DND-41 (cell line): Measurements from ENCODE around the gene LRRC4.

Experiments used
- EZH2 ChIP-seq: IDR thresholded peaks from 3 replicates; pipeline ENCODE4 v1.6.1; 2012; ENCODE audit warnings: borderline replicate concordance, low read depth, mild to moderate bottlenecking, moderate library complexity, low read length, inconsistent platforms; ENCODE audit not compliant: severe bottlenecking
- TF ChIP-seq, protein P1 (sequence below): IDR thresholded peaks from 2 replicates; pipeline ENCODE4 v1.5.1; 2012; ENCODE audit warnings: borderline replicate concordance, low read length, moderate library complexity, mild to moderate bottlenecking; ENCODE audit not compliant: poor library complexity, severe bottlenecking; ENCODE audit errors: extremely low read depth

DNA sequence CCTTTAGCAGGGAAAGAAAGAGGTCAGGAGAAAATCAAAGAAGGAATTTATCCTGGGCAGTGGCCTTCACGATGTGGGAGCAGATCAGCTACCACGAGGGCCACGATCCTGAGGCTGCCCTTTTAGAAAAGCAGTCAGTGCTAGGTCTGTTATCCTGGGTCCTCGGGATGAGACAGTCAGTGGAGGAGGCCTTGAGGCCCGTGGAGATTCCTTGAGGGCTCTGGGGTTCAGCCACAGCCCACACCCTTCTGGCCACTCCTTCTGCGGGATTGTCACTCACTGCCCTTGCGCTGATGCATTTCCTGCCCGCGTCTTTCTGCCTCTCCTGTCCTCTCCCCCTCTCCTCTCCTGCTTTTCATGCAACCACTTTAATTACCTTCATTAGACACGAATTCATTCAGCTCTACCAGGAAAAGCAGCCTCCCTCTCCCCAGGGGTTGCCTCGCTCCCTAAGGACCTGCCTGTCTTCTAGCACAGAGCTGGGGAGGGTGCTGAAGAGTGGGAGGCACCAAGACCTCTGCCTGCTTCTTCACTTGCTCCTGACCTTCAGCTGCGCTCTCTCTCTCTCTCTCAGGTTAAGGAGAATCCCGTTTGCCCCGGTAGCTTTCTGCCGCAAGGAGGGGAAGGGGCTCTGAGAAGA is 42.6 kb upstream of the LRRC4 start:
- TF ChIP-seq, protein P1, sequence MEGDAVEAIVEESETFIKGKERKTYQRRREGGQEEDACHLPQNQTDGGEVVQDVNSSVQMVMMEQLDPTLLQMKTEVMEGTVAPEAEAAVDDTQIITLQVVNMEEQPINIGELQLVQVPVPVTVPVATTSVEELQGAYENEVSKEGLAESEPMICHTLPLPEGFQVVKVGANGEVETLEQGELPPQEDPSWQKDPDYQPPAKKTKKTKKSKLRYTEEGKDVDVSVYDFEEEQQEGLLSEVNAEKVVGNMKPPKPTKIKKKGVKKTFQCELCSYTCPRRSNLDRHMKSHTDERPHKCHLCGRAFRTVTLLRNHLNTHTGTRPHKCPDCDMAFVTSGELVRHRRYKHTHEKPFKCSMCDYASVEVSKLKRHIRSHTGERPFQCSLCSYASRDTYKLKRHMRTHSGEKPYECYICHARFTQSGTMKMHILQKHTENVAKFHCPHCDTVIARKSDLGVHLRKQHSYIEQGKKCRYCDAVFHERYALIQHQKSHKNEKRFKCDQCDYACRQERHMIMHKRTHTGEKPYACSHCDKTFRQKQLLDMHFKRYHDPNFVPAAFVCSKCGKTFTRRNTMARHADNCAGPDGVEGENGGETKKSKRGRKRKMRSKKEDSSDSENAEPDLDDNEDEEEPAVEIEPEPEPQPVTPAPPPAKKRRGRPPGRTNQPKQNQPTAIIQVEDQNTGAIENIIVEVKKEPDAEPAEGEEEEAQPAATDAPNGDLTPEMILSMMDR: no peak
- no peak for TF ChIP-seq EZH2
